ENCODE results near the gene SNIP1.

Gene SNIP1

GRCh38 chr1:37493336-37494098 lies 60.6 kb downstream of the SNIP1 start:
- Histone ChIP-seq H3K27me3 (ENCODE audit: control insufficient read depth, insufficient read depth, low read length) (no peaks in the 10 kb centered on the region), H3K4me3 (ENCODE audit: low read length) (no peak overlapping the region)

DNA sequence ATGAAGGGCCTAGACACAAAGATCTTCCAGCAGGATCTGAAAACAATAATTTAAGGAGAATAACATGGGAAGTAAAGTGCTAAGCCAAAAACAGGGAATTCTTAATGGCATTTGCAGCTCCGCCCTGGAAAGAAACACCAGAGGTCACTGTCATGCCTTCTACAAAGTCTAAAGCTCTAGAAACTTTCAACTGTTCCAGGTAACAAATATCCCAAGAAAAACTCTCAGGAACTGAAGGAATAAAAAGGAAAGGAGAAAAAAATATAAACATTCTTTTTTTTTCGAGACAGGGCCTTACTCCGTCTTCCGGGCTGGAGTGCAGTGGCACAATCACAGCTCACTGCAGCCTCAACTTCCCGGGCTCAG lies 66.5 kb downstream of the SNIP1 start:
- Histone ChIP-seq H3K9ac (ENCODE audit: low read length) (no peak overlapping the region), H3K4me3 (ENCODE audit: low read length) (no peak overlapping the region), H3K36me3 (ENCODE audit: control insufficient read depth, insufficient read depth, low read length) (peaks cover 18% of the 10 kb centered on the region), H3K4me1 (ENCODE audit: control insufficient read depth, insufficient read depth, low read length) (peaks cover 19% of the 10 kb centered on the region), H3K27ac (ENCODE audit: low read depth, low read length) (no peak overlapping the region), H3K27me3 (ENCODE audit: control insufficient read depth, insufficient read depth, low read length) (no peaks in the 10 kb centered on the region)

More at GRCh38 chr1:37493336-37494098, 60.6 kb downstream of the SNIP1 start:
- H3K9ac ChIP-seq (ENCODE audit: low read length): no peak overlapping the region
- no peaks in the 10 kb centered on the region for H3K4me1 ChIP-seq (ENCODE audit: control insufficient read depth, insufficient read depth, low read length)
- H3K36me3 ChIP-seq (ENCODE audit: control insufficient read depth, insufficient read depth, low read length): peaks cover 16% of the 10 kb centered on the region
- no peak overlapping the region for H3K27ac ChIP-seq (ENCODE audit: low read depth, low read length)

DNA sequence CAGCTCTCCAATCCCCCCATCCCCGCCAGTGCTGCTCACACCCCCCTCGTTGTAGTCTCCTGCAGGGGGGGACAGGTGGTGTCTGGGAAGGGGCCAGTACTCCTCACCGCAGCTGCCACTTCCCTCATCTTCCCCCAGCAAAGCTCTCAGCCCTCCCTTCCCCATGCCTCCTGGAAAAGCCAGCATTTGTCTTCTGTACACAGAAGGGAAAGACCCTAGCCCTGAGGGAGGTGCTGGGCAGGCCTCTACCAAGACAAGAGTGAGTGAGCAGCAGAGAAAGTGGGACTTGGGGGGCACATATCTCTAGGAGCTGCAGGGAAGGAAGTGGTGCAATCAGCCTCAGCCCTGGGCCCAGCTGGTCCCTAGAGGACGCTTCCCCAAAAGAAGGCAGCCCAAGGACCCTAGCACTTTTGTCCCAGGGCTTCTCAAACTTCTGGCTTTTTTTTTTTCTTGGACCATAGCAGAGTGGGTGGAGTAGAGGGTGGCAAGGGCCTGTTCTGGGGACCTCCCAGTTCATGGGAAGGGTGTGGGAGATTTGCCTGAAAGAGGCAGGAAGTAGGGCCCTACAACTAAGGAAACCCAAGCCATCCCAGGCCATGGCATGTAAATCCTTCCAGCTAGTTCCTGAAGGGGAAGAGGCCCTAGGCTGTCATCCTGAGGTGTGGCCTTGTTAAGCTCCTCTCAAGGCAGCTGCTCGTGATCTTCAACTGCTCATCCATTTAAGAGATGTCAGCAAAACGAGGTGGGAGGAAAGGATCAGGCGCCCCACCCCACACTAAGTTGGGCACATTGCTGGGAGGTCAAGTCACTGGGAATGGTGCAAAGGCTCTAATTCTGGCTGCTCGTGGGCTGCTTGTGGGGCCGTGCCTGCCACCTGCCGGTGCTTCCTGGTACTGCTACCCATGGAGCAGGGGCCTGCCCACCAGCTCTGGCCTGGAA lies 67.1 kb downstream of the SNIP1 start:
- H3K4me1 ChIP-seq (ENCODE audit: control insufficient read depth, insufficient read depth, low read length): peaks cover 19% of the 10 kb centered on the region
- H3K36me3 ChIP-seq (ENCODE audit: control insufficient read depth, insufficient read depth, low read length): peaks cover 22% of the 10 kb centered on the region
- no peak overlapping the region for H3K9ac ChIP-seq (ENCODE audit: low read length)
- no peaks in the 10 kb centered on the region for H3K27me3 ChIP-seq (ENCODE audit: control insufficient read depth, insufficient read depth, low read length)
- peak overlapping the region; percentile 18 for H3K27ac ChIP-seq (ENCODE audit: low read depth, low read length)
- no peak overlapping the region for H3K4me3 ChIP-seq (ENCODE audit: low read length)

DNA sequence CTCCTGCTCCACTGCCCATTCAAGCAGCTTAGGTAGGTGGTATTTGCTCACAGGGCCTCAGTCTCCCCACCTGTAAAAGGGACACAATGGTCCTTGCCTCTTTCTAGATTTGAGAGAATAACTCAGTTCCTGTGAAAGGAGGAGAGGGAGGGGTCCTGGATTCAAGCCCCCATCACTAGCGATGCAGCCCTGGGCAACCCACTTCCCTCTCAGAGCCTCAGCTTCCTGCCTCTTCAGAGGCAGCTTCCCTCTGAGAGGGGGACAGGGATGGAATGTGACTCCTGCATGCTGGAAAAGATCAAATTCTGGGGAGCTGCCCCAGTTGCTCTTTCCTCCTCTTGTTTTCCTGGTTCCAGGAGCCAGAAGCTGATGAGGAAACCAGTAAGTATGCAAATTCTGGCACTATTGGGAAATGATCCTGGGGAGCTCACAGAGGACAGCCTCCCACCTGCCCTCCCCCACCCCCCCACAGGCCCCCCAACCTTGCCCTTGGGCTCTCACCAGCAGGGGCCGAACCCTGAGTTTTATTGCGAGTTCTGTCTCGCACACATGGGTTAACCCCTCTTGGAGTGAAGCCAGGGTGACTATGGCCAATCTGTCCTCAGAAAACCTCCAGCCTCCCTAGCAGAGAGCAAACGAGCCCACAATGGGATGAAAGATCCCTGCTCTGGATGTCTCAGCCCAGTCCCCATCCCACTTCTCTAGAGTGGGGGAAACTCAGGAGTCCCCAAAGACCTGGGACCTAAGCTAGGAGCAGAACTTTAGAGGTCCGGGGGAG lies 68.0 kb downstream of the SNIP1 start:
- Histone ChIP-seq H3K4me1 (ENCODE audit: control insufficient read depth, insufficient read depth, low read length) (peaks cover 19% of the 10 kb centered on the region), H3K27me3 (ENCODE audit: control insufficient read depth, insufficient read depth, low read length) (no peaks in the 10 kb centered on the region), H3K4me3 (ENCODE audit: low read length) (no peak overlapping the region), H3K36me3 (ENCODE audit: control insufficient read depth, insufficient read depth, low read length) (peaks cover 28% of the 10 kb centered on the region), H3K27ac (ENCODE audit: low read depth, low read length) (peak overlapping the region; percentile 42), H3K9ac (ENCODE audit: low read length) (no peak overlapping the region)
